WTC11 (cell line): Measurements from ENCODE around the gene PRKCE. TPM values are rescaled to one million over a fixed set of nuclear protein-coding genes. Genes with fewer than 3 reads are reported as not detected.

Experiments used
- ATAC-seq: fragments of 200-7000 bp; cut with Tn5 transposase; 2 replicates; pipeline ENCODE4 v1.10.0; 2021; ENCODE audit warnings: mild to moderate bottlenecking, moderate library complexity
- CTCF ChIA-PET: fragments of 300-600 bp; sonication (Branson Sonifier 250); formaldehyde crosslinking; loops from one replicate; lab custom pipeline; 2021; ENCODE audit warnings: antibody characterized with exemption; lab: Charles Lee
- POLR2A ChIA-PET: fragments of 350-600 bp; sonication (Branson Sonifier 250); formaldehyde crosslinking; loops from one replicate; lab custom pipeline; 2021; ENCODE audit warnings: antibody characterized with exemption; lab: Charles Lee
- DNase-seq: peaks from one replicate; pipeline ENCODE4 v3.0.0; 2021; ENCODE audit warnings: low spot score
- H3K27ac Mint-ChIP-seq: 2 replicates; pipeline ENCODE4 v1.8.0; 2021; ENCODE audit warnings: mixed read lengths
- H3K27me3 Mint-ChIP-seq: 2 replicates; pipeline ENCODE4 v1.8.0; 2021; ENCODE audit warnings: low read depth, mild to moderate bottlenecking, moderate library complexity, mixed read lengths
- H3K36me3 Mint-ChIP-seq: 2 replicates; pipeline ENCODE4 v1.8.0; 2021; ENCODE audit warnings: mixed read lengths
- H3K4me1 Mint-ChIP-seq: 2 replicates; pipeline ENCODE4 v1.8.0; 2022; ENCODE audit warnings: mixed read lengths
- H3K4me3 Mint-ChIP-seq: 2 replicates; pipeline ENCODE4 v1.8.0; 2021; ENCODE audit warnings: mild to moderate bottlenecking, moderate library complexity, mixed read lengths
- H3K9me3 Mint-ChIP-seq: 2 replicates; pipeline ENCODE4 v1.8.0; 2021; ENCODE audit warnings: mixed read lengths
- CBFB ChIP-seq: sonication (generic); formaldehyde crosslinking; IDR thresholded peaks from 2 replicates; pipeline ENCODE4 v1.8.1; 2022; ENCODE audit warnings: mild to moderate bottlenecking, low read depth, missing genetic modification reagents
- ELF4 ChIP-seq: sonication (generic); formaldehyde crosslinking; IDR thresholded peaks from 2 replicates; pipeline ENCODE4 v1.8.1; 2022; ENCODE audit warnings: low read depth, mild to moderate bottlenecking, moderate library complexity, missing genetic modification reagents
- ETV6 ChIP-seq: sonication (generic); formaldehyde crosslinking; IDR thresholded peaks from 2 replicates; pipeline ENCODE4 v1.8.1; 2022; ENCODE audit warnings: mild to moderate bottlenecking, missing genetic modification reagents
- FOXJ3 ChIP-seq: sonication (generic); formaldehyde crosslinking; IDR thresholded peaks from 2 replicates; pipeline ENCODE4 v1.9.0; 2021; ENCODE audit warnings: missing genetic modification reagents, mild to moderate bottlenecking, borderline replicate concordance
- GRHL2 ChIP-seq: fragments of 250-450 bp; sonication (Bioruptor Pico); IDR thresholded peaks from 2 replicates; pipeline ENCODE4 v1.8.0; 2022; ENCODE audit warnings: mild to moderate bottlenecking, moderate library complexity; ENCODE audit not compliant: insufficient replicate concordance, severe bottlenecking
- GTF2I ChIP-seq: fragments of 250-450 bp; sonication (Bioruptor Pico); conservative IDR thresholded peaks from 2 replicates; pipeline ENCODE4 v1.4.0; 2021; ENCODE audit warnings: mild to moderate bottlenecking
- NFATC4 ChIP-seq: fragments of 250-450 bp; sonication (Bioruptor Pico); IDR thresholded peaks from 2 replicates; pipeline ENCODE4 v1.9.0; 2021; ENCODE audit warnings: mild to moderate bottlenecking
- NFE2L1 ChIP-seq: sonication (generic); formaldehyde crosslinking; IDR thresholded peaks from 2 replicates; pipeline ENCODE4 v1.8.1; 2023; ENCODE audit warnings: missing genetic modification reagents
- NR1H2 ChIP-seq: sonication (generic); formaldehyde crosslinking; IDR thresholded peaks from 2 replicates; pipeline ENCODE4 v1.9.0; 2021; ENCODE audit warnings: mild to moderate bottlenecking, moderate library complexity, missing genetic modification reagents
- NR2C2 ChIP-seq: sonication (generic); formaldehyde crosslinking; IDR thresholded peaks from 2 replicates; pipeline ENCODE4 v1.8.0; 2022; ENCODE audit warnings: mild to moderate bottlenecking, missing genetic modification reagents
- SOX15 ChIP-seq: fragments of 250-450 bp; sonication (Bioruptor Pico); IDR thresholded peaks from 2 replicates; pipeline ENCODE4 v1.9.0; 2021; ENCODE audit warnings: mild to moderate bottlenecking
- TCF7 ChIP-seq: sonication (generic); formaldehyde crosslinking; IDR thresholded peaks from 2 replicates; pipeline ENCODE4 v1.8.0; 2022; ENCODE audit warnings: mild to moderate bottlenecking, low read depth, missing genetic modification reagents, moderate library complexity
- ZNF396 ChIP-seq: fragments of 250-450 bp; sonication (Bioruptor Pico); IDR thresholded peaks from 2 replicates; pipeline ENCODE4 v1.8.0; 2021; ENCODE audit warnings: mild to moderate bottlenecking, moderate library complexity, borderline replicate concordance
- ZNF416 ChIP-seq: fragments of 250-450 bp; sonication (Bioruptor Pico); IDR thresholded peaks from 2 replicates; pipeline ENCODE4 v1.9.0; 2021; ENCODE audit warnings: mild to moderate bottlenecking, inconsistent platforms
- ZNF425 ChIP-seq: fragments of 250-450 bp; sonication (Bioruptor Pico); conservative IDR thresholded peaks from 2 replicates; pipeline ENCODE4 v1.9.0; 2021; ENCODE audit warnings: mild to moderate bottlenecking
- ZNF671 ChIP-seq: fragments of 250-450 bp; sonication (Bioruptor Pico); IDR thresholded peaks from 2 replicates; pipeline ENCODE4 v1.8.0; 2021; ENCODE audit warnings: mild to moderate bottlenecking
- total RNA-seq: library from RNA; stranded (reverse); gene quantifications from 3 replicates; pipeline ENCODE4 v1.2.3, GENCODE V29; 2021
- TF ChIP-seq, protein P1 (sequence below): sonication (generic); formaldehyde crosslinking; IDR thresholded peaks from 2 replicates; pipeline ENCODE4 v1.8.0; 2023; ENCODE audit warnings: mild to moderate bottlenecking, missing genetic modification reagents
- TF ChIP-seq, protein P2 (sequence below): sonication (generic); formaldehyde crosslinking; conservative IDR thresholded peaks from 2 replicates; pipeline ENCODE4 v1.8.1; 2022; ENCODE audit warnings: mild to moderate bottlenecking, missing genetic modification reagents
- TF ChIP-seq, protein P3 (sequence below): sonication (generic); formaldehyde crosslinking; IDR thresholded peaks from 2 replicates; pipeline ENCODE4 v1.8.1; 2022; ENCODE audit warnings: low read depth, missing genetic modification reagents, borderline replicate concordance
- TF ChIP-seq, protein P4 (sequence below): sonication (generic); formaldehyde crosslinking; IDR thresholded peaks from 2 replicates; pipeline ENCODE4 v1.8.0; 2022; ENCODE audit warnings: mild to moderate bottlenecking, missing genetic modification reagents
- TF ChIP-seq, protein P5 (sequence below): sonication (generic); formaldehyde crosslinking; IDR thresholded peaks from 2 replicates; pipeline ENCODE4 v1.8.0; 2022; ENCODE audit warnings: mild to moderate bottlenecking, missing genetic modification reagents

PRKCE gene
- total RNA-seq, 1 experiment from 2014 or later, result 5.8 TPM

- ATAC-seq, result no peak
- H3K9me3 Mint-ChIP-seq, result no peaks in the 10 kb centered on the region
- no peaks in the 10 kb centered on the region for H3K27me3 Mint-ChIP-seq
- H3K27ac Mint-ChIP-seq, result no peak overlapping the region
- H3K4me3 Mint-ChIP-seq, result no peak overlapping the region
- DNase-seq, result no peak
- POLR2A ChIA-PET, result no interaction called here
- H3K36me3 Mint-ChIP-seq, result no peaks in the 10 kb centered on the region
- H3K4me1 Mint-ChIP-seq, result peaks cover 13% of the 10 kb centered on the region
- TF ChIP-seq CBFB (CRISPR knock-in tag), result no peak
- TF ChIP-seq ELF4, result no peak
- no peak for TF ChIP-seq FOXJ3
- TF ChIP-seq, protein P1, sequence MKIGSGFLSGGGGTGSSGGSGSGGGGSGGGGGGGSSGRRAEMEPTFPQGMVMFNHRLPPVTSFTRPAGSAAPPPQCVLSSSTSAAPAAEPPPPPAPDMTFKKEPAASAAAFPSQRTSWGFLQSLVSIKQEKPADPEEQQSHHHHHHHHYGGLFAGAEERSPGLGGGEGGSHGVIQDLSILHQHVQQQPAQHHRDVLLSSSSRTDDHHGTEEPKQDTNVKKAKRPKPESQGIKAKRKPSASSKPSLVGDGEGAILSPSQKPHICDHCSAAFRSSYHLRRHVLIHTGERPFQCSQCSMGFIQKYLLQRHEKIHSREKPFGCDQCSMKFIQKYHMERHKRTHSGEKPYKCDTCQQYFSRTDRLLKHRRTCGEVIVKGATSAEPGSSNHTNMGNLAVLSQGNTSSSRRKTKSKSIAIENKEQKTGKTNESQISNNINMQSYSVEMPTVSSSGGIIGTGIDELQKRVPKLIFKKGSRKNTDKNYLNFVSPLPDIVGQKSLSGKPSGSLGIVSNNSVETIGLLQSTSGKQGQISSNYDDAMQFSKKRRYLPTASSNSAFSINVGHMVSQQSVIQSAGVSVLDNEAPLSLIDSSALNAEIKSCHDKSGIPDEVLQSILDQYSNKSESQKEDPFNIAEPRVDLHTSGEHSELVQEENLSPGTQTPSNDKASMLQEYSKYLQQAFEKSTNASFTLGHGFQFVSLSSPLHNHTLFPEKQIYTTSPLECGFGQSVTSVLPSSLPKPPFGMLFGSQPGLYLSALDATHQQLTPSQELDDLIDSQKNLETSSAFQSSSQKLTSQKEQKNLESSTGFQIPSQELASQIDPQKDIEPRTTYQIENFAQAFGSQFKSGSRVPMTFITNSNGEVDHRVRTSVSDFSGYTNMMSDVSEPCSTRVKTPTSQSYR (CRISPR knock-in tag), result no peak
- TF ChIP-seq ETV6 (CRISPR knock-in tag), result no peak
- CTCF ChIA-PET, result no interaction called here
Measured at GRCh38 chr2:45681675-45682074, 30.2 kb downstream of the PRKCE start.

DNA sequence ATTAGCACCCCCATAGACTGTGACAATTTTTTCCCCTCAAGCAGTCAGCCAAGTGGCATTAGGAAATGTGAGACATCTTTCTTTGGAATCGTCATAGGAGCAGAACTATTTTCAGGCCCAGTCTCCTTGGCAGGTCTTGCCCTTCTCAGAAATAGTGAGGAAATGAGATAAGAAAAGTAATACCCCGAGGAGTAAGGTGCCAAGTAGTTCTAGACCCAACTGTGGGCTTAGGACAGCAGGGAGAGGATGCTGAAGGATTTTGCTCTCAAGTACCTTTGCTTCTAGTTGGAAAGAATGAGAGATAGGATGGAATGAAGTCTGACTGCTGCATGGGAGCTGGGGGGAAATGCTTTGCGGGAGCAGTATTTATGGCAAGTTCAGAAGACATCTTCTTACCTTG is 31.8 kb downstream of the PRKCE start:
- H3K4me1 Mint-ChIP-seq, result peaks cover 9% of the 10 kb centered on the region
- H3K36me3 Mint-ChIP-seq, result no peaks in the 10 kb centered on the region
- H3K9me3 Mint-ChIP-seq, result no peaks in the 10 kb centered on the region
- TF ChIP-seq NFE2L1 (CRISPR knock-in tag) (no peak), NR1H2 (CRISPR knock-in tag) (no peak), ZNF396 (CRISPR knock-in tag) (no peak), NR2C2 (CRISPR knock-in tag) (no peak), GRHL2 (no peak), TCF7 (no peak), SOX15 (CRISPR knock-in tag) (no peak), GTF2I (CRISPR knock-in tag) (no peak), ZNF425 (no peak), ZNF671 (CRISPR knock-in tag) (no peak), ZNF416 (CRISPR knock-in tag) (no peak), NFATC4 (no peak)
- TF ChIP-seq, protein P2, sequence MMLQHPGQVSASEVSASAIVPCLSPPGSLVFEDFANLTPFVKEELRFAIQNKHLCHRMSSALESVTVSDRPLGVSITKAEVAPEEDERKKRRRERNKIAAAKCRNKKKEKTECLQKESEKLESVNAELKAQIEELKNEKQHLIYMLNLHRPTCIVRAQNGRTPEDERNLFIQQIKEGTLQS (CRISPR knock-in tag), result no peak
- TF ChIP-seq, protein P3, sequence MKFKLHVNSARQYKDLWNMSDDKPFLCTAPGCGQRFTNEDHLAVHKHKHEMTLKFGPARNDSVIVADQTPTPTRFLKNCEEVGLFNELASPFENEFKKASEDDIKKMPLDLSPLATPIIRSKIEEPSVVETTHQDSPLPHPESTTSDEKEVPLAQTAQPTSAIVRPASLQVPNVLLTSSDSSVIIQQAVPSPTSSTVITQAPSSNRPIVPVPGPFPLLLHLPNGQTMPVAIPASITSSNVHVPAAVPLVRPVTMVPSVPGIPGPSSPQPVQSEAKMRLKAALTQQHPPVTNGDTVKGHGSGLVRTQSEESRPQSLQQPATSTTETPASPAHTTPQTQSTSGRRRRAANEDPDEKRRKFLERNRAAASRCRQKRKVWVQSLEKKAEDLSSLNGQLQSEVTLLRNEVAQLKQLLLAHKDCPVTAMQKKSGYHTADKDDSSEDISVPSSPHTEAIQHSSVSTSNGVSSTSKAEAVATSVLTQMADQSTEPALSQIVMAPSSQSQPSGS (CRISPR knock-in tag), result no peak
- TF ChIP-seq, protein P4, sequence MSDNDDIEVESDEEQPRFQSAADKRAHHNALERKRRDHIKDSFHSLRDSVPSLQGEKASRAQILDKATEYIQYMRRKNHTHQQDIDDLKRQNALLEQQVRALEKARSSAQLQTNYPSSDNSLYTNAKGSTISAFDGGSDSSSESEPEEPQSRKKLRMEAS, result no peak
- TF ChIP-seq, protein P5, sequence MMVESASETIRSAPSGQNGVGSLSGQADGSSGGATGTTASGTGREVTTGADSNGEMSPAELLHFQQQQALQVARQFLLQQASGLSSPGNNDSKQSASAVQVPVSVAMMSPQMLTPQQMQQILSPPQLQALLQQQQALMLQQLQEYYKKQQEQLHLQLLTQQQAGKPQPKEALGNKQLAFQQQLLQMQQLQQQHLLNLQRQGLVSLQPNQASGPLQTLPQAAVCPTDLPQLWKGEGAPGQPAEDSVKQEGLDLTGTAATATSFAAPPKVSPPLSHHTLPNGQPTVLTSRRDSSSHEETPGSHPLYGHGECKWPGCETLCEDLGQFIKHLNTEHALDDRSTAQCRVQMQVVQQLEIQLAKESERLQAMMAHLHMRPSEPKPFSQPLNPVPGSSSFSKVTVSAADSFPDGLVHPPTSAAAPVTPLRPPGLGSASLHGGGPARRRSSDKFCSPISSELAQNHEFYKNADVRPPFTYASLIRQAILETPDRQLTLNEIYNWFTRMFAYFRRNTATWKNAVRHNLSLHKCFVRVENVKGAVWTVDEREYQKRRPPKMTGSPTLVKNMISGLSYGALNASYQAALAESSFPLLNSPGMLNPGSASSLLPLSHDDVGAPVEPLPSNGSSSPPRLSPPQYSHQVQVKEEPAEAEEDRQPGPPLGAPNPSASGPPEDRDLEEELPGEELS (CRISPR knock-in tag), result no peak
- TF ChIP-seq, all 79 proteins: peak for 0
- H3K27me3 Mint-ChIP-seq, result no peaks in the 10 kb centered on the region
- ATAC-seq, result no peak
- POLR2A ChIA-PET, result no interaction called here
- H3K4me3 Mint-ChIP-seq, result no peak overlapping the region
- DNase-seq, result no peak
- no peak overlapping the region for H3K27ac Mint-ChIP-seq
- CTCF ChIA-PET, result no interaction called here
